GM10847 (cell line): ENCODE measurements around the gene SH3BP1.
A peak's percentile ranks its signal among the peaks of the same experiment; 100 is the strongest.

Experiments
- POLR2A ChIP-seq: IDR thresholded peaks from 2 replicates; pipeline ENCODE4 v1.6.1; 2011; ENCODE audit not compliant: insufficient read length; ENCODE audit errors: extremely low read depth

Gene SH3BP1

GRCh38 chr22:37638391-37639069 lies 939 bp upstream of the SH3BP1 start:
- no peak for TF ChIP-seq POLR2A

DNA sequence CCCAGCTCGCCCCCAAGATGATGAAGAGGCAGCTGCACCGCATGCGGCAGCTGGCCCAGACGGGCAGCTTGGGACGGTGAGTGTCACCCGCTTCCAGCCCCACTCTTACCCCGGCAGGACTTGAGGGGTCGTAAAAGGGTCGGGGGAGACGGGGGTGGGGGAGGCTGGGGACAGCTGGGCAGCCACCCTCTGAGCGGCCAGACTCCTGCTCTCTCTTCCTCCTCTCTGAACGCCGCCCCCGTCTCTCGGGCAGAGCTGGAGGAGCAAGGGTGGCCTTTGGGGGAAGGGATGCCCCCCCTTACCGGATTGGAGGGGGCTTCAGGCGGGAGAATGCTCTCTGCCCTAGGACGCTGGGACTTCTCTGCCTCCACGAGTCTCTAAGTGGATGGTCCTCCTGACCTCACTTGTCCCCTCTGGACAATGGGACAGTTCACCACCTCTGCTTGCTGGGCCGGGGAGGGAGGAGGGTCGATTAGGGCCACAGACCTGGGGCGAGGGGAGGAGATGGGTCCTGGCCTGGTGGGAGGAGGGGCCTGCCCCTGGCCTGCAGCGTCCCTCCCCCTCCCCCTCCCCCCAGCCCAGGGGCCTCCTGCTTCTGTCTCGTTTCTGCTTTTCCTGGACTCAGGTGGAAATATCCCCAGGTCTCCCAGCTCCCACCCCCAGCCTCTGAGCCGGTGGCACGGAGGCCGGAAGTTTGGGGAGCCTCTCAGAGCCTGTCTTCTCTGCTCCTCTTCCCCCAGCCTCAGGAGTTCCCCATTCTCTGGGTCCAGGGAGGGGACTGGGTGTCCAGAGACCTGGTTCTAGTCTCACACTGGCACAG lies 512 bp downstream of the SH3BP1 start:
- no peak for TF ChIP-seq POLR2A

DNA sequence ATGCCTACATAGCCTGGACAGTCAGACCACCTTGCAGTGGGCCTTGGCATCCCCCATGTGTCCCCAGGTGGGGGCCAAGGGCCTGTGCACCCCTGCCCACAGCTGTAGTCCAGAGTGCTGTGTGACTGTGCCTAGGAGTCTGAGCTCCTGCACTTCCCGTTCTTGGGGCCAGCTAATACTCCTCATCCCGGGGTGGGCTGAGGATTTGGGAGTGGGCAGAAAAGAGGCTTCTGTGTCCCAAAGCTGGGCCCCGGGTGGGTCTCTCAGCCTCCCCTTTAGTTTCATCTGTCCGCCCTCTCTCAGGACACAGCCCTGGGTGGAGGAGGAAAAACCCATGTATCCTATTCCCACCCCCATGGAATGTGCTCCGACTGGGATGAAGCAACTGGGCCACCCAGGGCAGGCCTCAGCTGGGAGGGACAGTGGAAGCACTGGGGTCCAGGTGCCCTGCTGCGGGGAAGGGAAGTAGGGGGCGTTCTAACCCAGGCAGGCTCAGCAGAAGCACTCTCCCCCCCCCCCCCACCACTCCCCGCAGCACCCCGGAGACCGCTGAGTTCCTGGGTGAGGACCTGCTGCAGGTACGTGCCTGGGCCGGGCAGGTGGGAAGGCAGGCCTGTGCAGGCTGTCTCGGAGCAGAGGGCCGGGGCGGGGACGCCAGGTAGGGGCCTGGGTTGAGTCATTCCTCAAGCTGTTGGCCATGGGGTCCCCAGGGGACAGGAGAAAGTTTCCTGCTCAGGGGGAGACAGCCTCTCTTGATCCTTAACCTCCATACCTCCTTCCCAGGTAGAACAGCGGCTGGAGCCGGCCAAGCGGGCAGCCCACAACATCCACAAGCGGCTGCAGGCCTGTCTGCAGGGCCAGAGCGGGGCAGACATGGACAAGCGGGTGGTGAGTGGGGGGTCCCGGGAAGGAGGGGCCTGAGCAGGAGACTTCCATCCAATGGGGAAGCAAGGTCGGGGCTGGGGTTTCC lies 1.4 kb downstream of the SH3BP1 start:
- no peak for TF ChIP-seq POLR2A

GRCh38 chr22:37641561-37641949 lies 2.1 kb downstream of the SH3BP1 start:
- TF ChIP-seq POLR2A = no peak

DNA sequence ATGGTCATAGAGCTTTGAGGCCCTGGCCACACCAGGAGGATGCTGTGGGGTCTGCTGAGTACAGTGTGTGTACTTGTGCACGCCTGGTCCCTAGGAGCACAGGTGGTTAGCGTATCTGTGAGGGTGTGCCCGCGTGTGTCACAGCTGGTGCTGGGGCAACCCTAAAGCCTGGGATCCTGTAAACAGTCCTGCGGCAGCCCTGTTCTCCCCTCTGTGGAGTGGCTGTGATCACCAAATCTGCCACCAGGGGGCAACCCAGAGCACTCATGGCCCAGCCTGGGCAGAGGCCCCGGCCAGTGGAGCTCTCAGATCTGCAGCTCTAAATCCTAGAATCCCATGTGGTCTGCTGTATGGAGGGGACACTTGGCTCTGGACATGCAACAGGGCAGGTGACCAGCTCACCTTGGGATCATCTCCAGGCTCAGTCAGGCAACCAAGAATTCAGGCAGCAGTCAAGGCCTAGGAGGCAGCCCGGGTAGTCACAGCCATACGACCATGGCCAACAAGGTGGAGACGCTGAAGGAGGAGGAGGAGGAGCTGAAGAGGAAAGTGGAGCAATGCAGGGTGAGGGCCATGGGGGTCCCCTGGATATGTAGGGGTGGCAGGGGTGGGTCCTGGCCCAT lies 3.9 kb downstream of the SH3BP1 start:
- no peak for TF ChIP-seq POLR2A

GRCh38 chr22:37647317-37647716 lies 7.8 kb downstream of the SH3BP1 start:
- no peak for TF ChIP-seq POLR2A

GRCh38 chr22:37647928-37648327 lies 8.5 kb downstream of the SH3BP1 start:
- no peak for TF ChIP-seq POLR2A

DNA sequence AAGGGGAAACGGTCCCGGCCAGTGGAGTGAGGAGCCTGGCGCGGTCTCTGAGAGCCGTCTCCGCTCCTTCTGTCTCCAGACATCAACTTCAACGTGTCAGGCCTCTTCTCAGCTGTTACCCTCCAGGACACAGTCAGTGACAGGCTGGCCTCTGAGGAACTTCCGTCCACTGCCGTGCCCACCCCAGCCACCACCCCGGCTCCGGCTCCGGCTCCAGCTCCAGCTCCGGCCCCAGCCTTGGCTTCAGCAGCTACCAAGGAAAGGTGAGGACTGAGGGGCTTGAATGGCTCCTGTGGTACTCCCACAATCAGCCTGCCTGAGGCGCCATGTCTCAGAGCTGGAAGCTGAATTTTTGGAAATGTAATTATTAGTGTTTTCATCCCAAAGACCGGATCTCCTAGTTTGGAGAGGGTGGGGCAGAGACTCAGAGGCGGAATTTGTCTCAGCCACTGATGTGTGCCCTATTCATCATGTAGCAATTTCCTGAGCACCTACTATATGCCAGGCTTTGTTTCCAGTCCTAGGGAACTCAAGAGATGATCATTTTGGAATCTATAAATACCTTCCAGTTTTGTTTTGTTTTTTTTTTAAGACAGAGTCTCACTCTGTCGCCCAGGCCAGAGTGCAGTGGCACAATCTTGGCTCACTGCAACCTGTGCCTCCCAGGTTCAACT lies 11.1 kb downstream of the SH3BP1 start:
- TF ChIP-seq POLR2A = no peak

DNA sequence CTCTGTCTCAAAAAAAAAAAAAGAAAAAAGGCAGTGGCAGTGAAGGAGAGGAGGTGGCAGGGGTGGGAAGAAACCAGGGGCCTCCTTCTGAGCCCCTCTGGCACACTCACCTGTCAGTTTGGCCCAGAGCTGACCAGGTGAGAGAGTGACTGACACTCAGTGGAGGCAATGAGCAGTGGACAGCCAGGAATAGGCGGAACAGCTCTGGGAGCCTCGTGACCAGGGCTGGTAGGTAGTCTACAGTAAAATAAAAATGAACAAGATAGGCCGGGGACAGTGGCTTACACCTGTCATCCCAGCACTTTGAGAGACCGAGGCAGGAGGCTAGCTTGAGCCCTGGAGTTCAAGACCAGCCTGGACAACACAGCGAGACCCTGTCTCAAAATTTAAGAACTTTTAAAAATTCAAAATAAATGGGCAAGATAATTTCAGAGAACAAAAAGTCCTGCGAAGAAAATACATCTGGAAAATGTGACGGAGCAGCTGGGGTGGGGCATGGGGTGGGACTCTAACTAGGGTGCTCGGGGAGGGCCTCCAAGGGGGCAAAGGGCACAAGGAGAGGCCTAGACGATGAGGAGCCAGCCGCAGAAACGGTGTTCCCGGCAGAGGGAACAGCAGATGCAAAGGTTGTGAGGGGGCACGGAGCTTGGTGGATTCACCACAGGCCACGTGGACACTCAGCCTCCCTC lies 15.2 kb downstream of the SH3BP1 start:
- TF ChIP-seq POLR2A = no peak

DNA sequence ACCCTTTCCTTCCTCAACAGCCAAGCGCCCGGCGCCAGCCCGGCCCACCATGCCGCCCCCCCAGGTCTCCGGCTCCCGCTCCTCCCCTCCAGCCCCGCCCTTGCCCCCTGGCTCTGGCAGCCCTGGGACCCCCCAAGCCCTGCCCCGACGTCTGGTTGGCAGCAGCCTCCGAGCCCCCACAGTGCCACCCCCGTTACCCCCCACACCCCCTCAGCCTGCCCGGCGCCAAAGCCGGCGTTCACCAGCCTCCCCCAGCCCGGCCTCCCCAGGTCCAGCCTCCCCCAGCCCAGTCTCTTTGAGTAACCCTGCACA lies 15.7 kb downstream of the SH3BP1 start:
- no peak for TF ChIP-seq POLR2A

- no peak for TF ChIP-seq POLR2A
Observed at GRCh38 chr22:37657590-37658132, 18.2 kb downstream of the SH3BP1 start.

- peak; percentile 77 for TF ChIP-seq POLR2A
Observed at GRCh38 chr22:37658133-37659065, 18.9 kb downstream of the SH3BP1 start, which contains the start of gene PDXP. Gene PDXP (plus strand): TSS chr22:37658723. CDS start chr22:37658783, 60 bp downstream.
